H1 (cell line): ENCODE data around the gene MARS1. TPM values are rescaled to one million over a fixed set of nuclear protein-coding genes. Genes with fewer than 3 reads are reported as not detected.

ENCODE experiments used
- CTCF ChIA-PET: fragments of 300-600 bp; sonication (Branson Sonifier 250); formaldehyde crosslinking; loops from one replicate; lab custom pipeline; 2021; ENCODE audit not compliant: partially characterized antibody; lab: Charles Lee
- POLR2A ChIA-PET: fragments of 300-600 bp; sonication (Branson Sonifier 250); formaldehyde crosslinking; loops from one replicate; lab custom pipeline; 2021; ENCODE audit warnings: inconsistent platforms; ENCODE audit not compliant: partially characterized antibody; lab: Charles Lee
- DNase-seq, 2 experiments: peaks; one replicate each; pipeline versions ENCODE4 v3.0.0 to v3.0.0-alpha.2; 2010 to 2022; ENCODE audit warnings: low spot score in 2 of 2, low read depth in 1 of 2, mixed read lengths in 1 of 2
- FAIRE-seq: peaks from 2 replicates; lab custom pipeline; 2011; peaks lifted over from hg19 to GRCh38; lab: Jason Lieb, UNC
- H2AFZ ChIP-seq: 2 replicates; pipeline ENCODE4 v1.8.1; 2012; ENCODE audit warnings: low read length, inconsistent platforms
- H2AK5ac ChIP-seq: 2 replicates; pipeline ENCODE4 v1.6.1; 2013; ENCODE audit warnings: low read depth, low read length
- H2BK120ac ChIP-seq: replicated peaks from 2 replicates; pipeline ENCODE3; 2013; ENCODE audit warnings: low read depth, low read length, inconsistent platforms
- H2BK12ac ChIP-seq: 2 replicates; pipeline ENCODE4 v1.6.1; 2013; ENCODE audit warnings: low read depth, low read length
- H2BK15ac ChIP-seq: 2 replicates; pipeline ENCODE4 v1.6.1; 2013; ENCODE audit warnings: low read length
- H2BK20ac ChIP-seq: 2 replicates; pipeline ENCODE4 v1.6.1; 2013; ENCODE audit warnings: low read length
- H2BK5ac ChIP-seq: 2 replicates; pipeline ENCODE4 v1.6.1; 2013; ENCODE audit warnings: low read depth, low read length
- H3K14ac ChIP-seq: 2 replicates; pipeline ENCODE4 v1.6.1; 2013; ENCODE audit warnings: inconsistent platforms; ENCODE audit not compliant: insufficient read length
- H3K18ac ChIP-seq: 2 replicates; pipeline ENCODE4 v1.6.1; 2013; ENCODE audit warnings: low read length; ENCODE audit errors: extremely low read depth
- H3K23ac ChIP-seq: 2 replicates; pipeline ENCODE4 v1.6.1; 2013; ENCODE audit warnings: inconsistent platforms; ENCODE audit not compliant: insufficient read length
- H3K23me2 ChIP-seq: 2 replicates; pipeline ENCODE4 v1.6.1; 2013; ENCODE audit warnings: low read depth, low read length
- H3K27ac ChIP-seq: 2 replicates; pipeline ENCODE4 v1.6.1; 2011; ENCODE audit warnings: low read depth, low read length, inconsistent platforms
- H3K27me3 ChIP-seq, 4 experiments: replicated peaks in 1 of 4; 1 replicate in 1 of 4; 2 replicates in 3 of 4; pipeline versions ENCODE4 v1.6.1 to v1.8.1; 2011 to 2013; ENCODE audit warnings: low read length in 3 of 4, mild to moderate bottlenecking in 3 of 4, inconsistent platforms in 2 of 4, mixed read lengths in 2 of 4, moderate library complexity in 1 of 4; ENCODE audit not compliant: control insufficient read depth in 3 of 4, insufficient read depth in 3 of 4; ENCODE audit errors: extremely low read depth in 1 of 4
- H3K36me3 ChIP-seq, 4 experiments: 2 replicates each; pipeline versions ENCODE4 v1.6.1 to v1.8.1; 2011 to 2013; ENCODE audit warnings: mild to moderate bottlenecking in 4 of 4, low read length in 3 of 4, moderate library complexity in 2 of 4, control low read depth in 1 of 4, inconsistent platforms in 1 of 4; ENCODE audit not compliant: insufficient read depth in 4 of 4, control insufficient read depth in 2 of 4
- H3K4ac ChIP-seq: replicated peaks from 2 replicates; pipeline ENCODE3; 2013; ENCODE audit warnings: low read length, low read depth, mixed read lengths, inconsistent platforms; ENCODE audit not compliant: insufficient read length
- H3K4me1 ChIP-seq, 4 experiments: replicated peaks in 1 of 4; 1 replicate in 1 of 4; 2 replicates in 3 of 4; pipeline versions ENCODE4 v1.6.1 to v1.8.1; 2011 to 2013; ENCODE audit warnings: low read length in 3 of 4, inconsistent platforms in 2 of 4, mixed read lengths in 1 of 4; ENCODE audit not compliant: insufficient read depth in 4 of 4, control insufficient read depth in 3 of 4
- H3K4me2 ChIP-seq, 2 experiments: 2 replicates each; pipeline versions ENCODE4 v1.6.1 to v1.8.1; 2011 to 2013; ENCODE audit warnings: low read depth in 2 of 2, low read length in 2 of 2, control low read depth in 1 of 2, inconsistent platforms in 1 of 2, mild to moderate bottlenecking in 1 of 2; ENCODE audit not compliant: insufficient read depth in 1 of 2
- H3K4me3 ChIP-seq, 4 experiments: fragments of 200-600, 300-600 bp in 1 of 4; sonication (generic), shearing (Covaris generic), sonication (Bioruptor Twin) in 1 of 4; 2 replicates each; pipeline versions ENCODE4 v1.5.1 to v1.8.1; 2011 to 2016; ENCODE audit warnings: low read length in 4 of 4, low read depth in 3 of 4, control low read depth in 2 of 4, inconsistent platforms in 2 of 4, mild to moderate bottlenecking in 2 of 4, mixed read lengths in 1 of 4, moderate library complexity in 1 of 4; ENCODE audit not compliant: insufficient read depth in 2 of 4; ENCODE audit errors: extremely low read depth in 1 of 4
- H3K56ac ChIP-seq: replicated peaks from 2 replicates; pipeline ENCODE3; 2013; ENCODE audit warnings: low read depth, mild to moderate bottlenecking, mixed read lengths, low read length, inconsistent platforms; ENCODE audit not compliant: insufficient read length
- H3K79me1 ChIP-seq: 2 replicates; pipeline ENCODE4 v1.6.1; 2013; ENCODE audit warnings: low read depth, low read length, control low read depth
- H3K79me2 ChIP-seq, 2 experiments: 2 replicates each; pipeline versions ENCODE4 v1.6.1 to v1.8.1; 2012 to 2013; ENCODE audit warnings: low read length in 2 of 2, mild to moderate bottlenecking in 2 of 2, inconsistent platforms in 1 of 2; ENCODE audit not compliant: insufficient read depth in 2 of 2, control insufficient read depth in 1 of 2
- H3K9ac ChIP-seq, 4 experiments: replicated peaks in 1 of 4; 1 replicate in 1 of 4; 2 replicates in 3 of 4; pipeline versions ENCODE4 v1.6.1 to v1.8.1; 2011 to 2013; ENCODE audit warnings: low read depth in 3 of 4, low read length in 3 of 4, control low read depth in 2 of 4, mild to moderate bottlenecking in 2 of 4, moderate library complexity in 2 of 4, inconsistent platforms in 1 of 4; ENCODE audit errors: extremely low read depth in 1 of 4
- H3K9me3 ChIP-seq, 2 experiments: 2 replicates each; pipeline versions ENCODE4 v1.6.1 to v1.8.1; 2012 to 2013; ENCODE audit warnings: mild to moderate bottlenecking in 2 of 2, moderate library complexity in 2 of 2, control low read depth in 1 of 2, inconsistent platforms in 1 of 2, low read depth in 1 of 2, low read length in 1 of 2, mixed read lengths in 1 of 2; ENCODE audit not compliant: insufficient read depth in 2 of 2
- H4K20me1 ChIP-seq, 2 experiments: replicated peaks in 1 of 2; 2 replicates each; pipeline versions ENCODE3 to v1.8.1; 2011 to 2013; ENCODE audit warnings: inconsistent platforms in 2 of 2, low read length in 2 of 2, mild to moderate bottlenecking in 1 of 2; ENCODE audit not compliant: insufficient read depth in 2 of 2, control insufficient read depth in 1 of 2
- H4K5ac ChIP-seq: 2 replicates; pipeline ENCODE4 v1.6.1; 2013; ENCODE audit warnings: low read length, low read depth, mixed read lengths, inconsistent platforms; ENCODE audit not compliant: insufficient read length
- H4K8ac ChIP-seq: 2 replicates; pipeline ENCODE4 v1.8.0; 2013; ENCODE audit warnings: mild to moderate bottlenecking, moderate library complexity, low read length, inconsistent platforms; ENCODE audit not compliant: insufficient read depth; ENCODE audit errors: extremely low read depth
- H4K91ac ChIP-seq: replicated peaks from 2 replicates; pipeline ENCODE3; 2013; ENCODE audit warnings: low read length, mixed read lengths, inconsistent platforms; ENCODE audit not compliant: insufficient read length
- ASH2L ChIP-seq: fragments of 200-600, 300-600 bp; sonication (generic); IDR thresholded peaks from one replicate; pipeline ENCODE4 v1.7.1; 2017; ENCODE audit warnings: low read length
- WGBS, 2 experiments: shearing (Covaris generic) in 1 of 2; methylation state at CpG; one replicate each; pipeline versions ENCODE4 v1.1.6 to v1.1.7; 2013 to 2015; ENCODE audit warnings: low lambda C conversion rate in 2 of 2, mixed read lengths in 2 of 2, inconsistent platforms in 1 of 2, low coverage in 1 of 2, missing lambda C conversion rate in 1 of 2; ENCODE audit not compliant: insufficient replicate concordance in 2 of 2, insufficient coverage in 1 of 2, insufficient read length in 1 of 2; ENCODE audit errors: extremely low coverage in 1 of 2, missing lambda C conversion rate in 1 of 2; 5-methylcytosine and 5-hydroxymethylcytosine counted together
- polyA plus RNA-seq, 7 experiments: library from polyadenylated mRNA; depleted of rRNA in 3 of 7; stranded (reverse) in 5 of 7; unstranded in 2 of 7; fragments of >200 nt in 5 of 7; fragments of 200-250 nt in 2 of 7; gene quantifications; 1 replicate in 5 of 7; 2 replicates in 1 of 7; 4 replicates in 1 of 7; pipeline versions ENCODE4 v1.2.1 to v1.2.3, GENCODE V29; 2011 to 2013; ENCODE audit warnings: missing spikeins in 2 of 7, mixed read lengths in 2 of 7
- total RNA-seq: library from RNA; stranded (reverse); fragmentation: NEBNext Ultra II Directional; extraction: Animal tissue kit (Norgen Biotek cat#: 25700); gene quantifications from 2 replicates; pipeline ENCODE4 v1.2.1, GENCODE V29; 2021

MARS1 gene
- total and polyA plus RNA-seq, 2 of the 8 experiments (the other 6 are each of a cell fraction or from before 2014, with no cell fraction given) = 194 to 407 TPM

- Histone ChIP-seq H3K27ac (no peak overlapping the region), H2AK5ac (no peak overlapping the region), H2BK15ac (no peak overlapping the region), H3K9me3 (no peaks in the 10 kb centered on the region), H3K4me1 (peaks cover 0 to 23% (median 13%) of the 10 kb centered on the region in 4 experiments; a peak in 6 of 7 replicates), H3K27me3 (no peaks in the 10 kb centered on the region), H2BK120ac (no peak overlapping the region), H4K91ac (no peak overlapping the region), H3K79me2 (no peaks in the 10 kb centered on the region; a peak in 1 of 4 replicates), H3K36me3 (no peaks in the 10 kb centered on the region), H3K4me3 (no peak overlapping the region), H3K79me1 (no peaks in the 10 kb centered on the region), H3K9ac (no peak overlapping the region), H2BK5ac (no peak overlapping the region), H3K23me2 (peaks cover 9% of the 10 kb centered on the region), H4K8ac (no peak overlapping the region), H3K4me2 (no peak overlapping the region), H3K23ac (no peak overlapping the region), H2AFZ (no peak overlapping the region), H4K5ac (no peak overlapping the region), H2BK20ac (no peak overlapping the region), H3K4ac (no peak overlapping the region), H3K56ac (no peak overlapping the region), H4K20me1 (no peaks in the 10 kb centered on the region), H2BK12ac (no peak overlapping the region; the same call in 1 of the 2 replicates), H3K18ac (no peak overlapping the region), H3K14ac (no peak overlapping the region)
- 91% methylated on average over 6 of the region's 6 CpGs; no CpG with 5 or more reads in 1 of the 2 experiments for WGBS, 2 experiments
- FAIRE-seq (no peak), DNase-seq (no peak)
- POLR2A ChIA-PET = interaction anchor here (5.1 to 11.2 kb wide), 2 partner anchors 19 to 109 kb away, joined by 31 to 168 read pairs; partner anchors contain the start of genes INHBC and R3HDM2
- no peak for TF ChIP-seq ASH2L
- CTCF ChIA-PET = interaction anchor here (0.5 to 18.5 kb wide), 27 partner anchors 8 to 386 kb away, joined by 3 to 478 read pairs (median 9); partner anchors contain the start of genes ARHGAP9, GLI1, INHBC and MARS1
Observed at GRCh38 chr12:57451233-57451778, 36.6 kb upstream of the MARS1 start.
